ENCODE measurements around the gene GH1.
"Not testable (repeated sequence)": the region's sequence is repeated elsewhere in the genome, so short reads cannot be mapped to it uniquely, and the experiment has no call there.

GH1 gene

DNA sequence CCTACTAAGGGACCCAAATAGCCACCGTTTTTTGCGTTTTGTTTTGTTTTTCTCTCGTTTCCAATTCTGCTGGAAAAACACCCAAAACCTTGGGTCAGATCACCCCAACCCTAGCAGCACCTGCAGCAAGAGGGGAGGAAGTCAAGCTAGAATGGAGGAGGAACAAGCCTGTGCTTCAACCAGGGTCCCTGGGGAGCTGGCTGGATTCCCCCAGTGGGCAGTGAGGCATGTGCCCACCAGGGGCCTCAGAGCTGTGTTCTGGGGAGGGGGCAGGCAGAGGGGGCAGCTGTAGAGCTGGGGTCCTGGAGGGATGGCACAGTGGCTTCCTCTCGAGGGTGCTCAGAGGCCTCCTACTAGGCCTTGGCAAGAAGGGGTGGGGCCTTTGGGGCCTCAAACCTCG lies 7.0 kb upstream of the GH1 start:
- DNase-seq = no peak

GRCh38 chr17:63922402-63922801 lies 3.8 kb upstream of the GH1 start:
- DNase-seq = not testable (repeated sequence)

DNA sequence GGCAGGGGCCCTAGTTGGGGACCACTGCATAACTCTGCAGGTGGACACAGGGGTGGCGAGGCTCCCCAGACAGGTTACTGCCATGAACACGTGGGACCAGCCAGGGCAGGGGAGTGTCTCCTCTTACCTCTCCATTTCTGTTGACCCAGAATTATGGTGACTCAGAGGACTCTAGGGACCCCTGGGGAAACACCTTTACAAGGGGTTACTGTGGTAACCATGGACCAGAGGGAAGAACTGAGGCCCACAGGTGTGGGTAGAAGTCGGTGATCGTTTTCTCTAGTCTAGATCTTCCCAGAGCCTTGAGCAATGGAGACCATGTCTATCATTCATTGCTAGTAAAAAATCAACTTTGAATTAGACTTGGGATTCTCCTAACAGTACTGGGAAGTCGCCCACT lies 2.1 kb upstream of the GH1 start:
- not testable (repeated sequence) for DNase-seq

DNA sequence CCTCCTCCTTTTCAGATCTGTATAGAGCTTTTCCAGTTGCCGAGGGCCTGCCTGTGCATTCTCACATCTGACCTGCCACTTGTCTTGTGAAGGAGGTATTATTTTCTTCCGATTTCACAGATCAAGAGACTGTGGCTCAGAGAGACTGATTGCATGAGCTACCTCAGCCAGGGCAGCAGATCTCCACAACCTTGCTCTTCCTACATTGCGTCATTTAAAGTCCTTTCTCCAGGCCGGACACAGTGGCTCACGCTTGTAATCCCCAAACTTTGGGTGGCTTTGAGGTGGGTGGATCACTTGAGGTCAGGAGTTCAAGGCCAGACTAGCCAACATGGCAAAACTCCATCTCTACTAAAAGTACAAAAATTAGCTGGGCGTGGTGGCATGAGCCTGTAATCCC lies 1.4 kb upstream of the GH1 start:
- not testable (repeated sequence) for DNase-seq

DNA sequence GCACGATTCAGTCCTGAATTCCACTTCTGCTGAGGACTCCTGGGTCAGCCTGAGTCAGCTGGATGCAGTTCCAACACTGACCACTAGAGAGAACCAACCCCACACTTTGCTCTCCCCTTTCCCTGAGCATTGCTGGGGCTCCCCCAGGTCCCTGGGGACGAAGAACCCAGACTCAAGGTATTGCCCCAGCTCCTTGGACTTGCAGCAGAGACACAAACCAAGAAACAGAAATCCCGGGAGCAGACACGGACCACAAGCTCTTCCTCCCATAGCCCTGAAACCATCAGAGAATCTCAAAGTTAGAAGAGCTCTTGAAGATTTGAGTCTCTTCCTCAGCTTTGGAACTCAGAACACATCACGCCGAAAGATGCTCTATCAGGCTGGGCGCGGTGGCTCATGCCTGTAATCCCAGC lies 678 bp upstream of the GH1 start:
- DNase-seq = peak; percentile 9 to 53

DNA sequence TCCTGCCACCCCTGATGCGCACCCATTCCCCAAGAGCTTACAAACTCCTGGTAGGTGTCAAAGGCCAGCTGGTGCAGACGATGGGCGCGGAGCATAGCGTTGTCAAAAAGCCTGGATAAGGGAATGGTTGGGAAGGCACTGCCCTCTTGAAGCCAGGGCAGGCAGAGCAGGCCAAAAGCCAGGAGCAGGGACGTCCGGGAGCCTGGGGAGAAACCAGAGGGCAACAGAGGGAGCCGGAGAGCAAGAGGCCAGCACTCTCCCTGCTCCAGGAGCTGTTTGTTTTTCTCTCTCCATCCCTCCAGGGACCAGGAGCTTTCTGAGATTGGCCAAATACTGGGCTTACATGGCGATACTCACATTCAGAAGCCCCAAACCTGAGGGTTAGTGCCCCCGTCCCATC lies 334 bp downstream of the GH1 start:
- no peak for DNase-seq

DNA sequence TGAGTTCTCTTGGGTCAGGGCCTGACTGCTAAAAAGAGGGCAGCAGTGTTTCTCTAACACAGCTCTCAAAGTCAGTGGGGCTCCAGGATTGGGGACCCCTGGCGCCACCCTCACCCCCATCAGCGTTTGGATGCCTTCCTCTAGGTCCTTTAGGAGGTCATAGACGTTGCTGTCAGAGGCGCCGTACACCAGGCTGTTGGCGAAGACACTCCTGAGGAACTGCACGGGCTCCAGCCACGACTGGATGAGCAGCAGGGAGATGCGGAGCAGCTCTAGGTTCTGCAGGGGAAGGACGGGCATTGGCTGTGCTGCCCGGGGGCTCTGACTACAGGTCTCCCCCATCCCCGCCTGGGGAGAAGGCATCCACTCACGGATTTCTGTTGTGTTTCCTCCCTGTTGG lies 993 bp downstream of the GH1 start:
- DNase-seq = no peak

DNA sequence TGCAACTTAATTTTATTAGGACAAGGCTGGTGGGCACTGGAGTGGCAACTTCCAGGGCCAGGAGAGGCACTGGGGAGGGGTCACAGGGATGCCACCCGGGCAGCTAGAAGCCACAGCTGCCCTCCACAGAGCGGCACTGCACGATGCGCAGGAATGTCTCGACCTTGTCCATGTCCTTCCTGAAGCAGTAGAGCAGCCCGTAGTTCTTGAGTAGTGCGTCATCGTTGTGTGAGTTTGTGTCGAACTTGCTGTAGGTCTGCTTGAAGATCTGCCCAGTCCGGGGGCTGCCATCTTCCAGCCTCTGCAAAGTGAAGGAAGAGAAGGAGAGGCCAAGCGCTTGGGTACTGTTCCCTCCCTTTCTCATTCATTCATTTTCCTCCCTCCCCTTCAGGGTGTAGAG lies 1.4 kb downstream of the GH1 start:
- not testable (repeated sequence) for DNase-seq

- no peak for DNase-seq
Observed at GRCh38 chr17:63916566-63917185, 2.0 kb downstream of the GH1 start.

GRCh38 chr17:63915753-63916152 lies 2.9 kb downstream of the GH1 start:
- not testable (repeated sequence) for DNase-seq

GRCh38 chr17:63914471-63914870 lies 4.2 kb downstream of the GH1 start:
- no peak for DNase-seq

DNA sequence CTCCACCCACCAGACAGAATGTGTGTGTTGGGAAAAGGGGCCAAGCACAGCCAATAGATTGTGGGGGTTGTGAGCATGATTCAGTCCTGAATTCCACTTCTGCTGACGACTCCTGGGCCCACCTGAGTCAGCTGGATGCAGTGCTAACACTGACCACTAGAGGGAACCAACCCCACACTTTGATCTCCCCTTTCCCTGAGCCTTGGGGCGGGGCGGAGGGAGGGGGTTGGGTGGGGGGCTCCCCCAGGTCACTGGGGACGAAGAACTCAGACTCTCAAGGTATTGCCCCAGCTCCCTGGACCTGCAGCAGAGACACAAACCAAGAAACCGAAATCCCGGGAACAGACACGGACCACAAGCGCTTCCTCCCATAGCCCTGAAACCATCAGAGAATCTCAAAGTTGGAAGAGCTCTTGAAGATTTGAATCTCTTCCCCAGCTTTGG lies 7.0 kb downstream of the GH1 start:
- DNase-seq = peak in 1 of 2 experiments; percentile 7

DNA sequence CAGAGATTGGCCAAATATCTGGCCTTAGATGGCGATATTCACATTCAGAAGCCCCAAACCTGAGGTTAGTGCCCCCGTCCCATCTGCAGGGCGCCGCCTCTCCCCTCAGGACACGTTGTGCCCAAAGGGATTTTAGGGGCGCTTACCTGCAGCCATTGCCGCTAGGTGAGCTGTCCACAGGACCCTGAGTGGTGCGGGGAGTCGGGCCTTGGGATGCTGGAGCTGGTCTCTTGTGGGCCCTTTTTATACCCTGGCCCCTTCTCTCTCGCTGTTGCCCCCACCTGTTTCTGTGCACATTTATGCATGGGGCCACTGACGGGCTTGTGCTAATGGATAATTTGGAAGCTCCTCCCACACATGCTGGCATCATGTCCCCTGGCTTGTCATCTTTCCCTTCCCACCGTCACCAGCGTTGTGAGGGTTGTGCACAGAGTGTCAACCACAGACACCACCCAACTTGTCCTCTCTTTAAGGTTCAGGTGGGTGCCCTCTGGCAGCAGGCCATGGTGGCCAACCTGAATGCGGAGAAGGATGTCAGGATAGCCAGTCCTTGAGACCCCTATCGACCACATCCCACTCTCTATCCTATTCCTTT lies 7.5 kb downstream of the GH1 start, which contains the start of gene CSHL1:
CSHL1 (minus strand) TSS at position 218 of the 595 bp plus-strand sequence; CDS start at position 156, 62 bp downstream.
- DNase-seq = no peak

DNA sequence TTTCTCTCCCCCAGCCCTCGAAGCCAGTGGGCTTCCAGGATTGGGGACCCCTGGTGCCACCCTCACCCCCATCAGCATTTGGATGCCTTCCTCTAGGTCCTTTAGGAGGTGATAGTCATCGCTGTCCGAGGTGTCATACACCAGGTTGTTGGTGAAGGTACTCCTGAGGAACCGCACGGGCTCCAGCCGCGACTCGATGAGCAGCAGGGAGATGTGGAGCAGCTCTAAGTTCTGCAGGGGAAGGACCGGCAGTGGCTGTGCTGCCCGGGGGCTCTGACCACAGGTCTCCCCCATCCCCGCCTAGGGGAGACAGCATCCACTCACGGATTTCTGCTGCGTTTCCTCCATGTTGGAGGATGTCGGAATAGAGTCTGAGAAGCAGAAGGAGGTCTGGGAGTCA lies 8.5 kb downstream of the GH1 start:
- no peak for DNase-seq

DNA sequence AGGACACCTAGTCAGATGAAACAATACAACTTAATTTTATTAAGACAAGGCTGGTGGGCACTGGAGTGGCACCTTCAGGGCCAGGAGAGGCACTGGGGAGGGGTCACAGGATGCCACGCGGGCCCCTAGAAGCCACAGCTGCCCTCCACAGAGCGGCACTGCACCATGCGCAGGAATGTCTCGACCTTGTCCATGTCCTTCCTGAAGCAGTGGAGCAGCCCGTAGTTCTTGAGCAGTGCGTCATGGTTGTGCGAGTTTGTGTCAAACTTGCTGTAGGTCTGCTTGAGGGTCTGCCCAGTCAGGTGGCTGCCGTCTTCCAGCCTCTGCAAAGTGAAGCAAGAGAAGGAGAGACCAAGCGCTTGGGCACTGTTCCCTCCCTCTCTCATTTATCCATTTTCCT lies 9.1 kb downstream of the GH1 start:
- DNase-seq = not testable (repeated sequence)

- peak in 1 of 2 experiments; percentile 21 for DNase-seq
Observed at GRCh38 chr17:63907161-63907778, 11.4 kb downstream of the GH1 start.

DNA sequence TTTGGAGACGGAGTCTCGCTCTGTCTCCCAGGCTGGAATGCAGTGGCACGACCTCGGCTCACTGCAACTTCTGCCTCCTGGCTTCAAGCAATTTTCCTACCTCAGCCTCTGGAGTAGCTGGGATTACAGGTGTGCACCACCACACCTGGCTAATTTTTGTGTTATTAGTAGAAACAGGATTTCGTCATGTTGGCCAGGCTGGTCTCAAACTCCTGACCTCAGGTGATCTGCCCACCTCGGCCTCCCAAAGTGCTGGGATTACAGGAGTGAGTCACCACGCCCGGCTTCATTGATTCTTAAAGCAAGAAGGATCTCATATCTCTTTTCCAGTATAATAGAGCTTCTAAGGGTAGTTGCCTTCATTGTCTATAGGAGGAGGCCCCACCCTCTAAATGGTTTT lies 13.8 kb downstream of the GH1 start:
- not testable (repeated sequence) for DNase-seq

GRCh38 chr17:63903787-63904201 lies 14.8 kb downstream of the GH1 start:
- DNase-seq = not testable (repeated sequence)

- DNase-seq = peak in 1 of 2 experiments; percentile 20
Observed at GRCh38 chr17:63901971-63902370, 16.7 kb downstream of the GH1 start.

DNA sequence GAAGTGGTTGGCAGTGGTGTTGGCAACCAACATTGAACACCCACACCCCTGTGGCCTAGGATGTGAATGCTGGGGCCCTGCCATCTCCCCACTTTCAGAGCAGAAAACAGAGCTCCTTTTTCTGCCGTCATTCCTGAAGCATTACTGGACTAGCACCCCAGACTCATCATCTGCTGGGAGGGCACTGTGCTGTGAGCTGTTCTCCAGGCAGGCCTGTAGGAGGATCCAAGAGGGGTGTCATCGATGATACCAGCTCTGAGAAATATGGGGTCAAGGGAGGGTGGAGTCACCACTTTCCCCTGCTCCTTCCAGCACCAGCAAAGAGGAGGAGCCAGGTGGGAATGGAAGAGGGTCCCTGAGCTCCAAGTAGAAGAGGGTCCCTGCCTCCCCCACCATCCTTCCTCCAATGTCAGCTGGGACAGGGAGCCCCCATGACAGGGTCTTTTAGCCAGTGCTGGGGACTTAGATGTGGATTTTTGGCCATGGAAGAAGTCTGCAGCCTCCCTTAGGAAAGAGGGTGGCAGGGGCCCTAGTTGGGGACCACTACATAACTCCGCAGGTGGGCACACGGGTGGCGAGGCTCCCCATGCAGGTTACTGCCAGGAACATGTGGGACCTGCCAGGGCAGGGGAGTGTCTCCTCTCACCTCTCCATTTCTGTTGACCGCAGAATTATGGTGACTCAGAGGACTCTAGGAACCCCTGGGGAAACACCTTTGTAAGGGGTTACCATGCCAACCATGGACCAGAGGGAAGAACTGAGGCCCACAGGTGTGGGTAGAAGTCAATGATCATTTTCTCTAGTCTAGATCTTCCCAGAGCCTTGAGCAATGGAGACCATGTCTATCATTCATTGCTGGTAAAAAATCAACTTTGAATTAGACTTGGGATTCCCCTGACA lies 19.5 kb downstream of the GH1 start:
- DNase-seq = not testable (repeated sequence)

DNA sequence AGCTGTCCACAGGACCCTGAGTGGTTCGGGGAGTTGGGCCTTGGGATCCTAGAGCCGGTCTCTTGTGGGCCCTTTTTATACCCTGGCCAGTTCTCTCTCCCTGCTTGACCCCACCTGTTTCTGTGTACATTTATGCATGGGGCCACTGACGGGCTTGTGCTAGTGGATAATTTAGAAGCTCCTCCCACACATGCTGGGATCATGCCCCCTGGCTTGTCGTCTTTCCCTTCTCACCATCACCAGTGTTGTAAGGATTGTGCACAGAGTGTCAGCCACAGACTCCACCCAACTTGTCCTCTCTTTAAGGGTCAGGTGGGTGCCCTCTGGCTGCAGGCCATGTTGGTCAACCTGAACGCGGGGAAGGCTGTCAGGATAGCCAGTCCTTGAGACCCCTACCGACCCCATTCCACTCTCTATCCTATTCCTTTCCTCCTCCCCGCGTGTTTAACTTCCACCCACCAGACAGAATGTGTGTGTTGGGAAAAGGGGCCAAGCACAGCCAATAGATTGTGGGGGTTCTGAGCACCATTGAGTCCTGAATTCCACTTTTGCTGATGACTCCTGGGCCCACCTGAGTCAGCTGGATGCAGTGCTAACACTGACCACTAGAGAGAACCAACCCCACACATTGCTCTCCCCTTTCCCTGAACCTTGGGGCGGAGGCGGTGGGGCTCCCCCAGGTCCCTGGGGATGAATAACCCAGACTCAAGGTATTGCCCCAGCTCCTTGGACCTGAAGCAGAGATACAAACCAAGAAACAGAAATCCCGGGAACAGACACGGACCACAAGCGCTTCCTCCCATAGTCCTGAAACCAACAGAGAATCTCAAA lies 21.9 kb downstream of the GH1 start, which contains the start of gene CSH1:
CSH1 (minus strand) TSS at position 51 of the 831 bp plus-strand sequence. CDS start 63 bp downstream, outside the sequence.
- DNase-seq = not testable (repeated sequence)

GRCh38 chr17:63894821-63895220 lies 23.8 kb downstream of the GH1 start:
- DNase-seq = not testable (repeated sequence)
